HG02870 (cell line): ENCODE measurements around the gene C17orf114.

Source experiments
- ATAC-seq: cut with Tn5 transposase; IDR thresholded peaks from one replicate; pipeline ENCODE4 v1.9.1; 2021; ENCODE audit warnings: mild to moderate bottlenecking, moderate library complexity; ENCODE audit not compliant: unreplicated experiment

The C17orf114 gene

DNA sequence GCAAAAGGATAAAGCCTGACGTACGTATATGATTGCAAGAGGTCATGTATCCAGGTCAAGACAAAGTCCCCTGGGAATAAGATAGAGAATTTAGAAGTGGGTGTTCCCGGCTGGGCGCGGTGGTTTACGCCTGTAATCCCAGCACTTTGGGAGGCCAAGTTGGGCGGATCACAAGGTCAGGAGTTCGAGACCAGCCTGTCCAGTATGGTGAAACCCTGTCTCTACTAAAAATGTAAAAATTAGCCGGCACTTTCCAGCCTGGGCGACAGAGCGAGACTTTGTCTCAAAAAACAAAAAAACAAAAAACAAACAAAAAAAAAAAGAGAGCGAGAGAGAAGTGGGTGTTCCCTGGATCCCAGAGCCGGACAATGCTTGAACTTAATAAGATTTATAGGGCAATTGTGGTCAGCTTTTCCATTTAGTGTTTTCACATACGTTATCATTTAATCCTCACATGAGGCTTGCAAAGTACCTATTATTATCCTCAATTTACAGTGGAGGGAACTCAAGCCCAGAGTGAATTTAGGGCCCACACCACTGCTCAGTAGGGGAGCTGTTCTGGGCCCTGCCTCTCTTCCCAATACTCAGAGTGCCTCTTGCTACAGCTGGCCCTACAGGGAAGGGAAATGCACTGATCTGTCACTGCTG, 13.8 kb downstream of the C17orf114 start:
- no peak for ATAC-seq

DNA sequence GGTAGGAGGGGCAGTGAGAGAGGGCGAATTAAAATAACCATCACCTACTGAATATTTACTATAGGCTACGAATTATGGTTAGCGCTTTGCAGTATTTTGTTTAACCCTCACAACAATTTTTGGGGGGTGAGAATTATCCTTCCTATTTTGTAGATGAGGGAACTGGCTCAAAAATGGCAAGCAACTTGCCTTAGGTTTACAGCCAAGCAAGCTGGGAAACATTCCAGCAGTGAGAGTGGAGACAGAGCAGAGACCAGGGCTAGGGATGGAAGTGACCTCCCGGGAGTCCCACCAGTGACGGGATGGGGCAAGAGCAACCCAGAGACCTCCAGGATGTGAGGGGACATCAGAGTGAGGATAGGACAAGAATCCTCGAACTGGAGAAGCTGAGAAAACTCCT, 15.6 kb downstream of the C17orf114 start:
- no peak for ATAC-seq

DNA sequence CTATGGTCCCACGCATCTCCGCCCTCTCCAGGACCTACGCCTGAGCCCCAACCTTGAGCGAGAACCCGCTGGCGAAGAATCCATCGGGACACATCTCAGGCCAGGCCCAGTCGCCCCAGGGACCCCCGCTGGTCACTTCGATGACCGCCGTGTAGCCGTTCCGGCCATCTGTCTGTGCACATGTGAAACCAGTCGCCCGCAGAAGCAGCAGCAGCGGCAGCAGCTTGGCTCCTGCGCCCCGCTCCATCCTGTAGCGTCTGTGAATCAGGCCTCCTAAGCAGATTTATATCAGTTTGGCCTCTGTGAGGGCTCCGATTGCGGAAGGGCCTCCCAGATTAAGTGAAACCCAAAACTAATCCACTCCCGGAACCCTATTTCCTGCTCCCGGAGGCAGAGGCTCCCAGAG, 16.0 kb downstream of the C17orf114 start, which contains the start of gene VMO1:
VMO1 (minus strand) TSS at position 259 of the 406 bp plus-strand sequence; CDS start at position 247, 12 bp downstream.
- ATAC-seq = no peak

DNA sequence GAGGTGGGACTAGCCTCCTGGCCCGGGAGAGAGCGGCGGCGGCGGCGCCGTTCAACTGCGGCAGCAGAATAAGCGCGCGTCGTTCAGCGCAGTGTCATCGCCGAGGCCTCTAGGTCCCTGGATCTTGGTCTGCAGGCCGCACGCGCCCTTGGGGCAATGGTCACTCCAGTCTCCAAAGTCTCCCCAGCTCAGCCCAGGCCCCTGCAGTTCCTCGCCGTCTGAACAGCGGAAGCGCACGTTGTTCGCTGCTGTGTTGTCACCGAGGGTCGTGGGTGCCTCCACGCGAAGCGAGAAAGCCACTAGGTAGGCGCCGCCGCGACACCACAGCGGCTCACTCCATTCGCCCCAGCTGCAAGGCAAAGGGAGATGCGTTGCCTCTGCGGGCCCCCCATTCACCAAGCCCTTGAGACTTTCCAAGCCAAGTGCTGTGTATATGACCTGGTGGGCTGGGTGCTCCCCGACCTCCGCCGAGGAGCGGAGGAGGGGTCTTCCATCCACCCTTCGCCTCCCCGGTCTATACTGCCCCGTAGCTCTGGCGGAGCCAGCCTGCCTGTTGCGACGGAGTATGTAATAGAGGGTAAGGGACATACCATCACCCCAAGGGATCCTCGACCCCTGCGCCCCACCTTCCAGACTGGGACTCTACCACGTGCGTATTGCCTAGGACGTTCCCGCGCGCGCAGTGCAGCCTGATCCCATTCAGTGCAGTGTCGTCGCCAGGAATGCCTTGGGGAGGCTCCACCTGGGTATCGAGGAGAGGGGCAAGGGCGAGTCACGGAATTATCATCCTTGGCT, 16.6 kb downstream of the C17orf114 start:
- no peak for ATAC-seq

DNA sequence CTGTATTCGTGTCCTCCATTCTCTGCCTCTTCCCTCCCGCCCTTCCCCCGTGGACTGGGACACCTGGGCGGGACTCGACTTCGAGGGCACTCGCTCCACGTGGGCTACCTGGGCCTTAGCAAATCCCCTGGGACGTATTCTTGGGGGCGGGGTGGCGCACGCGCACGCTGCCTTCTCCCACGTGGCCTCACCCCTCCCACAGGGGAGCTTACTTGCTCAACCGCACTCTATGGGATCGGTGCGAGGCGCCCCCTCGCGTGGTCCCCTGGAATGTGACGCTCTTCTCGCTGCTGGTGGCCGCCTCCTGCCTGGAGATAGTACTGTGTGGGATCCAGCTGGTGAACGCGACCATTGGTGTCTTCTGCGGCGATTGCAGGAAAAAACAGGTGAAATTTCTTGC, 19.5 kb downstream of the C17orf114 start:
- no peak for ATAC-seq

DNA sequence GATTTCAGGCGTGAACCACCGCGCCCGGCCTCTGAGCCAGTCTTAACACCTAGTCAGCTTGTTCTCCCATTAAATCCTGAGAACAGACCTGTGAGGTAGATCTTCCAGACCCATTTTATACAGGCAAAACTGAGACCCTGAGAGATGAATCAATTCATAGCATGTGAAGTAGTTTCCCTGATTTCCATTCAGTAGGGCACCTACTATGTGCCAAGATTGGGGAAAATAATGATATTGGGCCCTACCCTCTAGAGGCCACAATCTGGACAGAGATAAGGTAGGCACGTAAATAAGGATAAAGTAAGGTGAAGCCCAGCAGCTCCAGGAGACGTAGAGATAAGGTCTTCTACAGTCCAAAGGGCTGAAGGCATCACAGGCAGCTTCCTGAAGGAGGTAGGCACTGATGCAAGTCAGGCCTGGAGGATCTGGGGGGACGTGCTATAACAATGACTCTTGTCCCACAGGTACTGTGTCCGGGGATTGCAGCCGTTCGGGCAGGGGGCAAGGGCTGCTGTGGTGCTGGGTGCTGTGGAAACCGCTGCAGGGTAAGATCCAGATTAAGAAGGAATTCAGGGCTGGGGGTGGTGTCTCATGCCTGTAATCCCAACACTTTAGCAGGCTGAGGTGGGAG, 21.7 kb downstream of the C17orf114 start:
- no peak for ATAC-seq

DNA sequence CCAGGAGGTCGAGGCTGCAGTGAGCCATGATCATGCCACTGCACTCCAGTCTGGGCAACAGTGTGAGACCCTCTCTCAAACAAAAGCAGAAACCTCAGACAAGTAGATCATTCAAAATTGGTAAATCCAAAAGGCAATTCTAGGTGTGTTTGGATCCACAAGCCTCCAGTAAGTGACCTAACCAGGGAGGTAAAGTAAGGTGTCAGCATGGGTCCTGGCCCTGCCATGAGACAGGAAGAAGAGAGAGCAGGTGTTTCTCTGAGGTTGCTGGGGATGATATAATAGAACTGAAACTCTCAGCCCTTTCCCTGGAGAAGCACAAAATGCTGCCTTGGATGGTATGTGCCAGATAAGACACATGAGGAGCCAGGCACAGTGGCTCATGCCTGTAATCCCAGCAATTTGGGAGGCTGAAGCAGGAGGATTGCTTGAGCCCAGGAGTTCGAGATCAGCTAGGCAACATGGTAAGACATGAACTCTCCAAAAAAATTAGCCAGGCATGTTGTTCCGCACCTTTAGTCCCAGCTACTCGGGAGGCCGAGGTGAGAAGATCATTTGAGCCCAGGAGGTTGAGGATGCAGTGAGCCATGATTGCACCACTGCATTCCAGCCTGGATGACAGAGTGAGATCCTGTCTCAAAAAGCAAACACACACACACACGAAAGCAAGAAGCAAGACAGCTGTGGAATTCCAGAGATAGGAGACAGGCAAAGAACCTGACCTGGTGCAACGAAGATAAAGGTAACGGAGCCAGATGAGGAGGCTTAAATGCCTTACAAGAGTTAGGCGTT, 24.0 kb downstream of the C17orf114 start:
- ATAC-seq = no peak

DNA sequence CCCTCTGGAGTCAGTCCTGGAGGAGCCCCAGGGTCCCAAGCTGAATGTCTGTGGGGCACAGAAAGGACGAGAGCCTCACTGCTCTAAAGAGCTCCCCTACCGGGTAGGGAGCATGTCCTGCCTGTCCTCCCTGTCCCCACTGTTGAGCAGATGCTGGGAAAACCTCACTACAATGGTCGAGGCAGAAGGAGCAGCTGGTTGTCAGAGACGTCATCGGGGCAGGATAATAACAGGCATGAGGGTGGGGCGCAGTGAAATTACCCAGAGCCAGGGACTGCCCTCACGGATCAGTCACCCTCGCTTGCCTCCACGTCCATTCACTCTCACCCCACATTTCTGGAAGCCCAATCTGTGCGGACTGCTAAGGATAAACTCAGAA, 29.9 kb downstream of the C17orf114 start:
- ATAC-seq = no peak

DNA sequence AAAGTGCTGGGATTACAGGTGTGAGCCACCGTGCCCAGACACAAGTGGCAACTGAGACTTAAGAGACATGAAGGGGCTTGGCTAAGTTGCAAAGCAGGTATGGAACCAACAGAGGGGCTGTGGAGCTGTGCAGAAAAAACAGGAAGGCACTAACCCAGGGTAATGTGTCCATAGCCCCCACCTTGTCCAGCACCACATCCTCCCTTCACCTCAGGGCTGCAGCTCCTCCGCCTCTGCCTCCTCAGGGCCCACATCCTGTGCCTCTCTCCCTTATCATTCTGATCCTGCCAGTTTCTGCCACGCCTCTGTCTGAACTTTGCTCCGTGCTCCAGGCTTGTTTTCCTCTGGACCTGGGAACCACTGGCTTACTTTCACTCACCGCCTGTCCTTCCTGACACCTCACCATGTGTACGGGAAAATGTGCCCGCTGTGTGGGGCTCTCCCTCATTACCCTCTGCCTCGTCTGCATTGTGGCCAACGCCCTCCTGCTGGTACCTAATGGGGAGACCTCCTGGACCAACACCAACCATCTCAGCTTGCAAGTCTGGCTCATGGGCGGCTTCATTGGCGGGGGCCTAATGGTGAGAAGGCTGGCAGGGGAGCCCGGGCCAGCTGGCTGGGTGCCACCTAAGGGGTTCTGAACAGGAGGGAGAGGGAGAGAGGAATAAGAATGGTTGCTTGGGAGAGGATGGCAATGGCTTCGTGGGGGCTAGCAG, 30.5 kb downstream of the C17orf114 start, which contains the start of gene TM4SF5:
TM4SF5 (plus strand) TSS at position 368 of the 716 bp plus-strand sequence; CDS start at position 405, 37 bp downstream.
- ATAC-seq = no peak

DNA sequence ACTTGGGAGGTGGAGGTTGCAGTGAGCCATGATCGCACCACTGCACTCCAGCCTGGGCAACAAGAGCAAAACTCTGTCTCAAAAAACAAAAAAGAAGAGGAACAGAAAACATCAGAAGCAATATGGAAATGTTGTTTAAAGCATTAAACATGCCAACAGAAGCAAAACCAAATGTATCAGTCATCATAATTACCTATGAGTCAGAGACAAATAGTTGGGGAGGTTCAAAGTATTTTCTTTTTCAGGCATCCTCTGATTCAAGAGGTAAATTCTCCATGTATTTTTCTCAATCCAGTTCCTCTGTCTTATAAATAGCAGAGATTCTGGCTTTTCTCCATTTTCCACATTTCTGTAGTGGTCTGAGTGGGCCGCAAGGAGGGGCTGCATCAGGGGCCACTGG, 32.5 kb downstream of the C17orf114 start:
- no peak for ATAC-seq

DNA sequence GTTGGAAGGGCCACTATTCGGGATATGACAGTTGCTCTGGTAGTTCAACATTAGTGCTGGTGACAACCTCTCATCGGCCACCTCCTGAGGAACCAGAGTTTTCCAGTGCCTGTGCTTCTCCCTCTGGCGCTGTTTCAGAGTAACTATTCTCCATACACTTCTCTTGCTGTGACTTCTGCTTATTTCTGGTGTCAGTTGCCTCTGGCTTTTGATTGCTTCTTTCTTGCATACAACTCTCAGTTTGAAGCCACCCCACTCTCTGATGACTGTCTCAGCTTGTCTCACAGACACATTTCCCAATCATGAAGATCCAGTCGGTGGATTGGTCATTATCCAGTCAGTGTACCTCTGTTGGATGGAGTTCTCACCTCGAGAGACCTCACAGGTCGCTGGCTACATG, 33.8 kb downstream of the C17orf114 start:
- no peak for ATAC-seq

DNA sequence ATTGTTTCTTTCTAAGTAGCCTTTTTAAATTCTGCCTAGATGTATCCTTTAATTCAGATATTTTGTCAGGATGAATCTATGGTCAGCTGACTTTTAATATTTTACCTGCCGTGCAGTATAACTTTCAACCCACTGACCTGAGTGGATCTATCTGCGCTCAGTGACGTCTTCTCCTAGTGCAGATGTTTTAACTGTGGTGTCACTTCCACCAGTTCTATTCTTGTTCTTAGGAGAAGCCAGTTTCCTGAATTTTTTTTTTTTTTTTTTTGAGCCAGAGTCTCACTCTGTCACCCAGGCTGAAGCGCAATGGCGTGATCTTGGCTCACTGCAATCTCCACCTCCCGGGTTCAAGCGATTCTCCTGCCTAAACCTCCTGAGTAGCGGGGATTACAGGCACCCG, 35.4 kb downstream of the C17orf114 start:
- no peak for ATAC-seq

DNA sequence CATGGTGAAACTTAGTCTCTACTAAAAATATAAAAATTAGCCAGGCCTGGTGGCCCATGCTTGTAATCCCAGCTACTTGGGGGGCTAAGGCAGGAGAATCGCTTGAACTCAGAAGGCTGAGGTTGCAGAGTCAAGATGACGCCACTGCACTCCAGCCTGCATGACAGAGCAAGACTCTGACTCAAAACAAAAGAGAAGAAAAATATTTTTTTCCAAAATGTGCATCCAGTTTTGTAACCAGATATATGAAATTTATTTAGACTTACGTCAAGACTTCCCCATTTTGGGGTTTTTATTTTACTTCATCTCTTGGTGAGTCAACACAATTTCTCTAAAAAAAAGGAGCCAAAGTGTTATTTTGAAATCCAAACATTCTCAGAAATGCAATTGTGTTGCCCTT, 35.9 kb downstream of the C17orf114 start:
- no peak for ATAC-seq

DNA sequence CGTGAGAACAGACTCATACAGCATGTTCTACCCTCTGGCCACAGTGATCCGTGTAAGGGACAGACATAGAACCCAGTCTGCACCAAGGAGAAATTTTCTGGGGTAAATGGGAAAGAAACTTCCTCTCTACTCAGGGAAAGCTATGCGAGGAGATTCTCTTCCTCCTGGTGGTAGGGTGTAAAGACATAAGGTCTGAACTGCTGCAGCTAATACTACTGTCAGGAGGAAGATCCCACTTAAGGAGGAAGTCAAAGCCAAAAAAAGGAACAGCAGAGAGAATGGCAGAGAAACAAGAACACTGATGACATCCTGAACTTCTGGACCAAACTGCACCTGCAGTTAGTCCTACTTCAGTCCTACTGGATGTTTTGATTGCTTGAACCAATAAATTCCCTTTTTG, 37.5 kb downstream of the C17orf114 start:
- no peak for ATAC-seq

DNA sequence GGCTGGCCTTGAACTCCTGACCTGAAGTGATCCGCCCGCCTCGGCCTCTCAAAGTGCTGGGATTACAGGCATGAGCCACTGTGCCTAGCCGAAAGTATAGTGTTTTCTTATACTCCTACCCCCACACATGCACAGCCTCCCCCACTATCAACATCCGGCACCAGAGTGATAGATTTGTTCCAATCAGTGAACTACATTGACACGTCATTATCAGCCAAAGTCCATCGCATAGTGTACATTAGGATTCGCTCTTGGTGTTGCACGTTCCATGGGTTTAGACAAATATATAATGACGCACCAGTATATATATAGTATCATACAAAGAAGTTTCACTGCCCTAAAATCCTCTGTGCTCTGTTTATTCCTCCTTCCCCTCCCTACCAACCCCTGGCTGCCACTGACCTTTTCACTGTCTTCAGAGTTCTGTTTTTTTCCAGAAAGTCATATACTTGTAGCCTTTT, 42.3 kb downstream of the C17orf114 start:
- no peak for ATAC-seq

DNA sequence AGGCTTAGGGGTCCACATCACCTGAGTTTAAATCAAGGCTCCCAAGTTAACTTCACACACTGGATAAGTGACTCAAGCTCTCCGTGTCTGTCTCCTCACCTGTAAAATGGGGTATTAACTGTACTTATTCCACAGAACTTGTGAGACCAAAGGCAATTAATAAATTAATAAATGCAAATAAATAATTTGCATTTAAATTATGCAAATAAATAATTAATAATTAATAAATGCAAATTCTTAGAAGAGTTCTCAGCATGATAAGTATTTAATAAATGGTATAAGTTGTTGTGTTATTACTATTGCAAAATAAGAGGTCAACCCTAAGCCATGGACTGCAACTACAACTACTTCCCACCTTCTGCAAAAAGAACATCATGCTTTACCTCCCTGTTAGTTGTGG, 48.7 kb downstream of the C17orf114 start:
- no peak for ATAC-seq

DNA sequence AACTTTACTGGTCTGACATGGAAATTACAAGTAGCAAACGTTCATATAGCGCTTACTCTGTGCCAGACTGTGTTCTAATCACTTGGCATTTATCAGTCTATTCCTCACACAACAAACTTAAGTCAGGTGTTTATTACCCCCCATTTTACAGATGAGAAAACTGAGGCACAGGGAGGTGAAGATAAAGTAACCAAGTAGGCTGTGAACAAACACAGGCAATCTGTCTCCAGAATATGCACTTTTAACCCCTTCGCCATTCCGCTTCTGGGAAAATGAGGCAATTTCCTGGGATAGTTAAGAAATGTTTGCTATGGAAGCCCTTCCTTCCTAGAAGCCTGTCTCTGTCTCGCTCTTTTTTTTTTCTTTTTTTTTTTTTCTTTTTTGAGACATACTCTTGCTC, 50.2 kb downstream of the C17orf114 start:
- no peak for ATAC-seq
